Ovary (tissue), 3 donors: Measurements from ENCODE around the gene JUNB.
"Not testable (repeated sequence)": the region's sequence is repeated elsewhere in the genome, so short reads cannot be mapped to it uniquely, and the experiment has no call there.

Experiments
- POLR2A ChIP-seq: fragments of 450-650 bp; IDR thresholded peaks from one replicate; pipeline ENCODE4 v1.6.1; 2017; ENCODE audit warnings: antibody characterized with exemption, mild to moderate bottlenecking, moderate library complexity
- TF ChIP-seq, protein P1 (sequence below), 3 donors: fragments of 450-650 bp in 2 of 3; fragments of 200-600 bp in 1 of 3; IDR thresholded peaks; one replicate each; pipeline versions ENCODE4 v1.5.1 to v1.8.0; 2016 to 2022; ENCODE audit warnings: antibody characterized with exemption in 3 of 3, mild to moderate bottlenecking in 1 of 3
- donor health status: DM: no; HTN: no; CAD: no.

DNA sequence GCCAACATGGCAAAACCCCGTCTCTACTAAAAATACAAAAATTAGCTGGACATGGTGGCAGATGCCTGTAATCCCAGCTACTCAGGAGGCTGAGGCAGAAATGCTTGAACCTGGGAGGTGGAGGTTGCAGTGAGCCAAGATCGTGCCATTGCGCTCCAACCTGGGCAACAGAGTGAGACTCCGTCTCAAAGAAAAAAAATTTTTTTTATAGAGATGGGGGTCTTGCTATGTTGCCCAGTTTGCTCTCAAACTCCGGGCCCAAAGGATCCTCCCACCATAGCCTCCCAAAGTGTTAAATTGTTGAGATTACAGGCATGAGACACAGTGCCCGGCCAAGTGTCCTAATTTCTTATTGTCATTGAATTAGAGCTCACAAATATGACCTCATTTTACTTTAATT is 25.9 kb downstream of the JUNB start:
- not testable (repeated sequence) for TF ChIP-seq POLR2A
- TF ChIP-seq, protein P1, sequence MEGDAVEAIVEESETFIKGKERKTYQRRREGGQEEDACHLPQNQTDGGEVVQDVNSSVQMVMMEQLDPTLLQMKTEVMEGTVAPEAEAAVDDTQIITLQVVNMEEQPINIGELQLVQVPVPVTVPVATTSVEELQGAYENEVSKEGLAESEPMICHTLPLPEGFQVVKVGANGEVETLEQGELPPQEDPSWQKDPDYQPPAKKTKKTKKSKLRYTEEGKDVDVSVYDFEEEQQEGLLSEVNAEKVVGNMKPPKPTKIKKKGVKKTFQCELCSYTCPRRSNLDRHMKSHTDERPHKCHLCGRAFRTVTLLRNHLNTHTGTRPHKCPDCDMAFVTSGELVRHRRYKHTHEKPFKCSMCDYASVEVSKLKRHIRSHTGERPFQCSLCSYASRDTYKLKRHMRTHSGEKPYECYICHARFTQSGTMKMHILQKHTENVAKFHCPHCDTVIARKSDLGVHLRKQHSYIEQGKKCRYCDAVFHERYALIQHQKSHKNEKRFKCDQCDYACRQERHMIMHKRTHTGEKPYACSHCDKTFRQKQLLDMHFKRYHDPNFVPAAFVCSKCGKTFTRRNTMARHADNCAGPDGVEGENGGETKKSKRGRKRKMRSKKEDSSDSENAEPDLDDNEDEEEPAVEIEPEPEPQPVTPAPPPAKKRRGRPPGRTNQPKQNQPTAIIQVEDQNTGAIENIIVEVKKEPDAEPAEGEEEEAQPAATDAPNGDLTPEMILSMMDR (IDR thresholded peaks at IDR 0.05), result not testable (repeated sequence)
